Inflammatory macrophage treated with lipopolysaccharide for 4 hours (primary cell): Measurements from ENCODE around the gene REXO2.

Experiments
- DNase-seq: peaks from one replicate; pipeline ENCODE4 v3.0.0-alpha.2; 2020

Gene REXO2

DNA sequence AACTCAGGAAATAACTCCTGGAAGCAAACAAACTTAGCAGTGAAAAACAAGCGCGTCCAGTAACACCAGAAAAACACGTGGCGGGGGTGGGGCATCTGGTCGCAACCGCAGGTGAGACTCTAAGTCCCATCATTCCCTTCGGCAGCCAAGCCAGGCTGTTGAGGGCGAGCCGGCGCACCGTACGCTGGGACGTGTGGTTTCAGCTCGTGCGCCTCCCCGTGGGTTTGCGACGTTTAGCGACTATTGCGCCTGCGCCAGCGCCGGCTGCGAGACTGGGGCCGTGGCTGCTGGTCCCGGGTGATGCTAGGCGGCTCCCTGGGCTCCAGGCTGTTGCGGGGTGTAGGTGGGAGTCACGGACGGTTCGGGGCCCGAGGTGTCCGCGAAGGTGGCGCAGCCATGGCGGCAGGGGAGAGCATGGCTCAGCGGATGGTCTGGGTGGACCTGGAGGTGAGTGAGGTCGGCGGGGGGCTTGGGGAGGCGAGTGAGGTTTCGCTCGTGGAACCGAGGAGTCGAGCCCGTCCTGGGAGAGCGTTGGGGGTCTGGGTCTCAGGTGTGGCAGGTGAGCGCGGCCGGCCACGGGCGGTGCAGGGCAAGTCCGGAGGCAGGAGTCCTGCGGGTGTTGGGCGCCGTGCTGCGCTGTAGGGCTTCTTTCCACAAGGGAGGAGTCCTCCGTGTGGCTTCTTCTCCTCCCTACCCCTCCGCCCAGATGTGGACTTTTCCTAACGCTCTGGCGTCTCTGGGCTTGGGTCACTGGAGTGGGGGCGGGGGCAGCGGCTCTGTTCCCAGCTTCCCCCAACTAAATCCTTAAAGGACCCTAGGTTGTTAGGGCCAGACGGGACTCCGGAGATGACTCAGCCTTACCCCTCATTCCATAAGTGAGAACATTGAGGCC, at the start of gene REXO2:
Gene REXO2 (plus strand): TSS at position 239 of the 892 bp plus-strand sequence. CDS start 62 bp downstream, at position 301.
- peak; percentile 91 for DNase-seq

DNA sequence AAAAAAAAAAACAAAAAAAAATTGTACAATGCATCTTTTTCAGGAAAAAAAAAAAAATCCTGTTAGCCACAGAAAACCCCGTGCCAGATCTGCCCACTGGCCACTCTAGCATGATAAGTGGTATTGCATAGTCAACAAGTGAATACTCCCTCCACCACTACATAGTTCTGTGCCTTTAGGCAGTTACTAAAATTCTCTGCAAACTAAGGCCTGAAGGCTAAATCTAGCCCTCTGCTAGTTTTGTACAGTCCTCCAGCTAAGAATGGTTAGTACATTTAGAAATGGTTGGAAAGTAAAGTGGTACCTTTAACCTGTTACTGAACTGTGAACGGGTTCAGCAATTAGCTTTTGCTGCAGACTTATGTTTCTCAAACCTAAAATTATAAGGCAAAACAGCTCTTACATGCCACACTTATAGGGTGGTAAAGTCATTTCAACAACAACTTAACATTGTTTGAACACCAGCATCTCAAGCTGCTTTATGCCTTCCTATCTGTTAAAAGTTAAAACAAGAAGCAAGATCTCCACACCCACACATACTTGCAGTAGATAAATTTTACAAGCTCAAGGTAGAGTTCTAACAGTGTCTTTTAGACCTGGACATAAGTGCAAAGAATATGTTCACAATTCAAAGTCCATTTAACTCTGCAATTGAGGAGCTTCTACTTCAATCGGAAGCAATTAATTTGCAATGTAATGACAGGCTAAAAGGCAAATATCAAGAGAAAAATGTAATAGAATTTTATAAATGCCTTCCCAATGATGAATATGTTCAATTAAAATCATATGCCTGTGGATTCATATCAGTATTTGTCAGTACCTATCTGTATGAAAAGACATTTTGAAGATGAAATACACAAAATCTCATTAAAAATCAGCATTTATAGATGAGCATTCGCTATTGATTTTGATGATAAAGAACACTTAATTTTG, 46.3 kb upstream of the REXO2 start:
- DNase-seq: no peak

DNA sequence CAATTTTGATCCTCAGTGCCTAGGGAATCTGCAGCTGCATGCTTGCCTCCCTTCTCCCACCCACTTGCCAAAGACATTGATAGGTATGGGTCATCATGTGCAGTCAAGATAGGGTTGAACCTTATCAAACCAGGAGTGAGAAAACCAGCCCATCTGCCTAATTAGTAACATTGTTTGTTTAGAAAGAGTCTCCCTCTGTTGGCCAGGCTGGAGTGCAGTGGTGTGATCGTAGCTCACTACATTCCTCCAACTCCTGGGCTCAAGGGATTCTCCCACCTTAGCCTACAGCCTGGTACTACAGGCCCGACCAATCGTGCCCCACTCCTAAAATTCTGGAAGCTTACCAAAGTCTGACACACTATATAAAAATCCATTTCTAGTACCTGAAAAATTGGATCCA, 43.5 kb upstream of the REXO2 start:
- no peak for DNase-seq

DNA sequence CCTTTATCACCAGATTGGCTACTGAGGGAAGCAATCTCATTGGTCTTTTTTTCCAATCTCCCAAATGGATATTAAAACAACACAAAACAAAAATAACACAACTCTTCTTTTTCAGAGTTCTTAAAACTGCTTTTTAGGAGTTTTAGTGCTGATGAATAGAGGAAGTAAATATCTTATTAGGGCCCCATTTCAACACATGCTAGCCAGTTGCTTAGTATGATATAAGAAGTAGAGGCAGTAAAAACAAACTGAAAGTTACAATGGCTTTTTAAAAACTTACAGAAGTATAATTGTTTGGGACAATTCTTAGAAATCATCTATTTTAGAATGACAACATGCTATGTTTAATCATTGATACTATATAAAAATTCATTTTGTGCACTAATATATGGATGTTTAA, 42.4 kb upstream of the REXO2 start:
- peak; percentile 58 for DNase-seq

DNA sequence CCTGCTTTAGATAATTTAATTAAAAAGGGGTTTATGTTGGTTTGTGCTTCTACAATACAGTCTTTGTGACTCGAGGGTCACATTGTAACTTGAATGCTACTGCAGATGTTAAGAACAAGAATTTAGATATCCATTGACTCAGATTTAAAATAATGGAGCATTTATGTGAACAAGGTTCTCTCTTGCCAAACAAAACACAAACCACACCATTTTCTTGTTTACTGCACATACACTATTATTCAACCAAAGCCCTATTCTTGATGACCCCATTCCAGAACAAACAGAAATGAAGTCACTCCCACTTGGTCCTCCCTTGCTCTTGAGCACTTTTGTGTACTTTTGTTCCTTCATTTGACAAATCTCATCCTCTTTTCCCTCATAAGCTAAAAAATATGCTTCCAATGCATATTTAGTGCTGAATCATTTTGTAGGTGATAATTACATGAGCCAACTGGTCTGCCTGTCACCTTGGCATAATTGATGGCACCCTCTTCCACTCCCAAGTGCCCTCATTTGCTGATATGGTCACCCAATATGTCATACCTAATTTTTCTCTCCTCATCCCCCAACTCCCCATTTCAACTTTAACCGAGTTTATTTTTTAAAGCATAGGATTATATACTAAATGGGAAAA, 41.8 kb upstream of the REXO2 start:
- no peak for DNase-seq

DNA sequence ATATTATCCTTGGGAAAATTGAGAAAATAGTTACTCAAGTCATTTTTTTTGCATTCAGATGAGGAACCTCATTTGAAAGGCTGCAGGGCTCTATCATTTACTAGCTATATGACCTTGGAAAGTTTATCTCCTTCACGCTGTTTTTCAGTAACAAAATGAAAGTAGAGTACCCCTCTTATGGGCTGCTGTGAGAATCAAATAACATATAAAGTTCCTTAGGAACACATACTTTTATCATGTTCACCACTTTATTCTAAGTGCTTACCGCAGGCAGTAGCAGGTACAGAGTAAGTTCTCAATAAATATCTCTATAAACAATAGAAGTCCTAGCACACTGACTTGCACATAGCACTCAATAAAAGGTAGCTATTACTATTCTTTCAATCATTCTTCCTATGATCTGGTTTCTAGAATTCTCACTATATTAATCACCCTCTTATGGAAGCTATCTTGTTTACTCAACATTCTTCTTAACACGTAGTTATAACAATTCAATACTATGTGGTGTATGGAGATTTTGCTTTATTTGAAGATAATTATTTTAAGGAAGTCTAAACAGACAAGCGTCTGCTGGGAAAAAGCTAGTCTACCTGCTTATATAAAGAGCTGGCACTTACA, 40.9 kb upstream of the REXO2 start:
- no peak for DNase-seq

DNA sequence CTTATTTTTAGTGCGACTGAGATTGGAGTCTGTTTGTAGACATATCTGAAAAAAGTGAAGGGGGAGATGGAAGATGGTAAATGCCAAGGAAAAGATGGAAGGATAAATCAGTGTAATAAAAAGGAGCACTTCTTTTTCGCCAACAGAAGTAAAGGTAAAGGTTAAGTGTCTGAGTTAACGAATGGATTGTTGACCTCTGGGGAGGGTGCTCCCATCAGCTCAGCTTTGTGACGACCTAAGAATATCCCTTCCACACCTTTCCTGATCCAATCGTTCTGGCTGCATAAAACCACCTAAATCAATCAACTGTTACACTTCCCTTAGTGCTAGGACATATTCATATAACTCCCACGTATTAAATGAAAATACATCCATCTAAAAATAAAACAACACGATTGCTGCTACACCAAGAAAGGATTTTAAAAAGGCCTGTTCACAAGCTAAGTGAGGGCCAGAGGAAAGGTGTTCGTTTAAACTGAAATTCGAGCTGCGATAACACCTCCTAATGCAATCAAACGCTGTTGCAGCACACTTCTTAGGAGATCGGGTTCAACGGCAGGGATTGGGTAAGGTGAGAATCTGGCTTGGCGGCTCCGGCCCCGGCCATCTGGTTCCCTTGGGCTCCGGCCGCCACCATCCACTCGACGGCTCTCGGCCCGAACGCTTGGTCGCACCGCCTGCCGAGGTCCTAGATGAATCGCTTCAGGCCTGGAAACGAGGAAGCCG, 39.6 kb upstream of the REXO2 start:
- DNase-seq: no peak

DNA sequence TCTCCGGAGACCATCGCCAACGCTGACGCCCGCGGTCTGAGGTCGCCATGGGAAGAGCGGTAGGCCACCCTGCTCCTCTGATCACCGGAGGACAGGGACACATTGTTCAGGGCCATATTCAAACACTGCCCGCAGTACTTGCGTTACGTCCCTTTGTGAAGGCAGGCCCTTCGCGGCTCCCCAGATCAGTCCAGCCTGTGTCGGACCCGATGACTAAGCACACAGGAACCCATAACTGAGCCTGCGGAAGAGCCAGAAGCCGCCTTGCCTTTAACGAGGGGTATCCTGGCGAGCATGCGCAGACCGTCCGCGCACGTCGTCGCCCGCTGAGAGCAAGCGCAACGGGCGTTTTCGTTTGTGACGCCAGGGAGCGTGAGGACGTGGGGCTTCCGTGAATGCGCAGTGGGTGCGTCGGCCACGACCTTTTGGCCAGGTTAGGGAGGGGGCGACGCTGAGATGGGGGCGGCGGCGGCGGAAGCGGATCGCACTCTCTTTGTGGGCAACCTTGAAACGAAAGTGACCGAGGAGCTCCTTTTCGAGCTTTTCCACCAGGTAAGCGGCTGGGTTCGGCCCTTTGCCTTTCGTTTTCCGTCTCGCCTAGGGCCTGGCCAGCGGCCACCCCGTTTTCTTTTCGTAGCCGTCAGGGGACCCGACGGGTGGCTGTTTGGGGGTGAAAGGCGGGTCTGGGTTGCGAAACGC, 38.9 kb upstream of the REXO2 start, which contains the start of the genes C11orf71 and RBM7:
Gene C11orf71 (minus strand): TSS at position 296 of the 699 bp plus-strand sequence. CDS start 180 bp downstream, at position 116.
Gene RBM7 (plus strand): TSS at position 451 of the 699 bp plus-strand sequence. CDS start 6 bp downstream, at position 457.
- peak; percentile 99 for DNase-seq

DNA sequence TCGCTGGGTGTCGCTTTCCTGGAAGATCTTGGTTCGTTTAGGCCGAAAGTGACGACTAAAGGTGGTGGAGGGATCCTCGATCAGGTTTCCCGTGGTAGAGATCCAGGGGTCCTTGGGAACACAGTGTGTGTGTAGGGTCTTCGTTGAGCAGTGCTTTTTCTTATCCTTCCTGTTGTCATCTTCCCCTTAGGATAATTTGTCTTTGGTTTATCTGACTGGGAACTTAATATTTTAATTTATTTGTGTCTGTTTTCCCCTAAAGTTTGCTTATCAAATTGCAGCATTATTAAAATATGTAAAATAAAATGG, 38.4 kb upstream of the REXO2 start:
- DNase-seq: no peak

DNA sequence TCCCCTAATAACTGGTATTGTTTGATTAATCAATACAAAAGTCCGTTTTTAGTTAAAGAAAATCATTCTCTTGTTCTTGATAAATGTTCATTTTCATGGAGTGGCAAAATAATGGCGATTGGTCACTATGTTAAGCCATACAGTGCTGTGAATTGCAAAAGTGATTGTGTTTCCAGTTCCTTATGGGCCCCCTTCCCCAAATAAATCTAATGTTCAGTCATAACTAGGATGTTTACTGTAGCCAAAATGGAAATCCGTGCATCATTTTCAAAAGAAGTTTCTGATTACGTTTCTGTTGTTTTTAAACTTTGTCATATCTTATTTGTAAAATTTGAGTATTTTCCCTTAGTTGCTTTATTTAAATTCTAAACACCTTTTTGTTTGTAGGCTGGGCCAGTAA, 38.0 kb upstream of the REXO2 start:
- peak; percentile 60 for DNase-seq

DNA sequence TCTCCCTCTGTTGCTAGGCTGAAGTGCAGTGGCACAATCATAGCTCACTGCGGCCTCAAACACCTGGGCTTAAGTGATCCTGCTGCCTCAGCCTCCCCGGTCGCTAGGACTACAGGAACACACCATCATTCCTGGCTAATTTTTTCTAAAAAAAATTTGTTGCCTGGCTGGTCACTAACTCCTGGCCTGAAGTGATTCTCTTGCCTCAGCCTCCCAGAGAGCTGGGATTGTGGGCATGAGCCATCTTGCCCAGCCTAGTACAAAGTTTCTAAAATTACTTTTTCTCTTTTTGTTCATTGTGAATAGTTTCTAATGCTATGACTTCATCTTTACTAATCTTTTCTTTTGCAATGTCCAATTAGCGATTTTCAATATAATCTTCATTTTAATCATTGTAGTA, 26.3 kb upstream of the REXO2 start:
- DNase-seq: no peak

DNA sequence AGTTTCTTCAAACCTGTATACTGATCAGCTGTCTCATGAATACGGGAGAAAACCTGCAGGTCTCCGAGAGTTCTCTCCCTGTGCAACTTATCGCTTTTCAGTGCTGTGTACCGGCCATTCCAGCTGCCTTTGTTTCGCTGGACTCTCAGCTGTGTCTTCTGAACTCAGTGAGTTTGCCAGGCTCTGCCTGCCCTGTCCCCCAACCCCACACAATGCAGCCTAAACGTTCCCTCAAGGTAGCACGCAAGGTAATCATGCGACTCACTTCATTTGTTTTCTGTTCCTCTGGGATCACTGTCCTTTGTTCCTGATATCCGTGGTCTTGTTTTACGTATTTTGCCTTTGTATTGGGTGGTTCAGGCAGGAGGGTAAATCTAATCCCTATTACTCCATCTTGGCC, 25.3 kb upstream of the REXO2 start:
- DNase-seq: no peak

DNA sequence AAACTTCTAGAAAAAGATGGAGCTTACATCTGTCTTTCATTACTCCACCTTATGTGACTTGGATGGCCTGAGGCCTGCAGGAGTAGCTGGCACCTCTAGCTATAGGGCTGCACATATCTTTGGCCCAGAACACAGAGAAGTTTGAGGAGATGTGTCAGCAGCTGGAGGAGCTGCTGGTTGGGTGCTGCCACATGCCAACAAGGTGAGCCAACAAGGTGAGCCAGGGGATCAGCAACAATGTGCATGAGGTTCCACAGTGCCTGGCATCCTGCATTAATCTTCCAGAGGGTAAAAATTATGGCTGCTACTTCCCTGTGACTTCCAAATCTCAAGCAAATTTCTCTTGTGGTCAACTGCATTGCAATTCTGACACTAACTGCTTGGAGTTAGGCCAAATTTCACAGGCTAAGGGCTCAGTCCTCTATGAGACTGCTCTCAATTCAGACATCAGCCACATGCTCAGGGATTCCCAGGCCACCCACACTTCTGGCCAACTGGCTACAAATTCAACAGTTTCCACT, 22.8 kb upstream of the REXO2 start:
- DNase-seq: no peak

DNA sequence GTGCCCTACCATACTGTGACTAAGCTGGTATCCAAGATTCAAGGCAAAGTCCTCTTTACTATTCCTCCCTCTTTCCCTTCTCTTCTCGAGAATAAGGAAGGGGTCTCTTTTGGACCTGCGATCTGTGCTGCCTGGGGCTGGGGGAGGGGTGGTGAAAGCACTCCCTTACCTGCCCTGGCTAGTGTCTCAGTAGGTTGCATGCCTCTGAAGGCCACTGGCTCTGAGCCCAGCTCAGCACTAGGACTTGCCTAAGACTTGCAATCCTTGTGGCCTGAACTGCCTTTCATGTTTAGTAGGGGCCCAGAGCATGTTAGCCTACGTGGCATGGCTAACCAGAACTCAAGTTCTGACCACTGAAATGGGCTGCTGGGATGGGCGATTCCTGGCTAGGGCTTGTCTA, 13.0 kb upstream of the REXO2 start:
- DNase-seq: no peak

DNA sequence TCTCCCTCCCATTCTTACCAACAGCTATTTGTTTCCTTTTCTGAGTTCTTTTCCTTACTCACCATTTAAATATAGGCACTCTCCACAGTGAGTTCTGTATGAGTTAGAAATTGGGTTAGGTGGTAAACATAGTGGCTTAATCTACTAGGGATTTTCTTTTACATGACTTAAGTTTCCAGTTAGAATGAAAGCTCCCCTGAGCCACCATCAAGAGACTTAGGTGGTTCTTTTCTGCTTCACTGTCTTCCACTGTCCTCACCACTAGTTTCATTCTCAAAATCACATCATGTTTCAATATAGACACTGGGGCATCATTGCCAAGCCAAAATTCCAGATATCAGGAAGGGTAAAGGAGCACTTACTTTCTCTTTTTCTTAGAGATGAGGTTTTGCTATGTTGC, 9.0 kb upstream of the REXO2 start:
- DNase-seq: no peak

DNA sequence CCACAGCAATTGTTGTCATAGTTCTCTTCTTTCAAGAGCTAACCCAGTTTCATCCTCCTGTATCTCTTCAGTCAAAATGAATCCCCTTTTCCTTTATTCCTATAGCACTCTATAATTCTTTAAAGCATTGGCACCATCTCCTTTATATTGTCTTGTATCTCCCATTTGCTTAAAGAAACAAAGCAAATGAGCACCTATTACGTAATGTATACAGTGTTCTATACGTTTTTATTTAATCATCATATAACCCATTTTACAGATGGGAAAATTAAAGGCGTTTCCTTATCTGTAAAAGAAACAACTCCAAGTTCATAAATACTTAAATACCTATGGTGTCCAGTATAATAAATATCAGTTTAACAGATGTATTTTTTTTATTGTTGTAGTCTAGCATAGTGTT, 6.4 kb upstream of the REXO2 start:
- no peak for DNase-seq

DNA sequence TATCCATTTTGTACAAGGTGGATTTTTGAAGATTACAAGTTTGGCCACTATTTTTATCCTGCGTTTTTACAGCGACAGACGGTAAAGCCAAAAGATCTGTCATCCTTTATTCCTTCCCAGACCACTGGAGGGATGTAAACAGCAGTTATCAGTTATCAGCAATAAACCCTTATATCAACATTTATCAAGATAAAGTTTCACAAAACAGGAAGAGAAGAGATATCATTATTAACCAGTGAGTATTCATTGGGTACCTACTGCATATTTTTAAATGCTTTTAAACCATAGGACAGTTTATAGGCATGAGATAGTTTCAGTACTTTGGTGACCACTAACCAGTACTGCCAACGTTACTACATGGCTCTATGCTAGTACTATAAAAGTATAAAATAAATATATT, 5.9 kb upstream of the REXO2 start:
- no peak for DNase-seq

DNA sequence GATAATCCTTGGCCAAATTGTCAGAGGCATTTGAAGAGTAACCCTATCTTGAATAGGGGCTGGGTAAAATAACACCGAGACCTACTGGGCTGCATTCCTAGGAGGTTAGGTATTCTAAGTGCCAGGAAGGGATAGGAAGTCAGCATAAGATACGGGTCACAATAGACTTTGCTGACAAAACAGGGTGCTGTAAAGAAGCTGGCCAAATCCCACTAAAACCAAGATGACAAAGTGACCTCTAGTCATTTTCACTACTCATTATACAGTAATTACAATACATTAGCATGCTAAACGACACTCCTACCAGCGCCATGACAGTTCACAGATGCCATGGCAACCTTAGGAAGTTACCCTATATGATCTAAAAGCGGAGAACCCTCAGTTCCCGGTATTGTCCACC, 964 bp upstream of the REXO2 start:
- DNase-seq: no peak

DNA sequence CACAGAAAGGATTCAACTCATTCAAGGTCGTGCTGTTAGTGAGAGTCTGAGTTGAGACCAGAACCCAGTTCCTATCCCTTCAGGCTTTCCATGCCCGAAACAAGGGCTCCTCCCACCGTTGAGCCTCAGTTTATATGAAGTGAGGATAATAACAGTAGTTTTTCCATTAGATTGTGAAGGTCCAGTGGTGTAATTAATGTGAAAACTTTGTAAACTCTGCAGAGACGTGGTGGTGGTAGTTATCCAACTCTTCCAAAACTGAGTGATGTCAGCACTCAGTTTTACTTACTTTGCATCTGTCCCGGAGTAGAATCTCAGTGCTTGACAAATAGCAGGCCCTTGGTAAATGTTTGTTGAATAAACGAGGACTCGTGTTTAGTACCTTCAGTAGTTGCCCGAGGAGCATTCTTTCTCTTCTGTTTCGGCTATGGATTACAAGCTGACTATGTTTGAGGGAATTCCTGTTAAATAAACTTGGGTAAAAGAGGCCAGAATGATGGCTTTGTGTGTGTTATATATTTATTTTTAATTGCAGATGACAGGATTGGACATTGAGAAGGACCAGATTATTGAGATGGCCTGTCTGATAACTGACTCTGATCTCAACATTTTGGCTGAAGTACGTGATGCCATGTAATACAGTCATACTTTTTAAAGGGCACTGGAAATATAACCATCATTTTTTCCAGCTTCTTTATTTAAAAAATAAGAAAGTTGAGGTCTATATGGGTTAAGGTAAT, 1.0 kb downstream of the REXO2 start:
- DNase-seq: no peak

DNA sequence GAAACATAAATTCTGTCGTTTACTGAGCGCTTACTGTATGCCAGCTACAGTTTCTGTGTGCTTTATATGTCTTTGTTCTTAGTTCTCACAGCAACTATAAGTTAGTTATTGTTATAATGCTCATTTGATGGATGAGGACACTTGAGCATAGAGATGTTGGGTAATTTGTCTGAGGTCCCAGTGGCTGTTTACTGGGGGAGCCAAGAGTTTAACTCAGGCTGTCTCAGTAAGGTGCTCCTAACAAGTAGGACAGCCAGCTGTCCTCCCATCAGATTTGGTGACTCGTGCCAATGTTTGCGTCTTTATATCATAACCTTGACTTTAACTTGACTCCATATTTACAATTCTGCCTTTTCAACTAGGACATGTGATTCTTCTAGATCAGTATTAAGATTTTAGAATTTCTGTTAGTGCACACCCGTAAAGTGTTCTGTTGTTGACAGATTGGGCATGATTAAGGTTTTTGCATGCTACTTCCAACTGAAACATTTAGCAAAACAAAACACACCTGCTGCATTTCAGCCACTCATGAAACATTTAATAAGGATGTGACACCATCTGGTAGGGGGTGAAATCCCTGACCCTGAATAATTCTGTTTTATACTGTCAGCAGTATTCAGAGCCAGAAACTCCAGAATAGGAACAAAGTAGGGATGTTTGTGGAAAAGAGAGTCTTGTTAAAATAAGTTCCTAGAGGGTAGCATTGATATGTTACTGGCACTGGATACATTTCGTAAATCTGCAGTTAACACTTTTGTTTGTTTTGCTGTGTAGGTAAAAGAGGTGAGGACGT, 1.9 kb downstream of the REXO2 start:
- no peak for DNase-seq
